Osteoblast (primary cell): ENCODE results near the gene LECT2. TPM values are rescaled to one million over a fixed set of nuclear protein-coding genes. Genes with fewer than 3 reads are reported as not detected.

Experiments used
- DNase-seq: peaks from one replicate; pipeline ENCODE4 v3.0.0; 2011; ENCODE audit warnings: low spot score, mixed read lengths; ENCODE audit not compliant: insufficient read length; ENCODE audit errors: missing footprints
- H2AFZ ChIP-seq: 2 replicates; pipeline ENCODE4 v1.6.0; 2011; ENCODE audit warnings: mild to moderate bottlenecking, low read length
- H3K27ac ChIP-seq: 2 replicates; pipeline ENCODE4 v1.5.1; 2011; ENCODE audit warnings: mild to moderate bottlenecking, low read depth, low read length, moderate library complexity
- H3K27me3 ChIP-seq: 2 replicates; pipeline ENCODE4 v1.6.0; 2012; ENCODE audit warnings: mild to moderate bottlenecking, control low read depth, inconsistent platforms, low read length, moderate library complexity; ENCODE audit not compliant: insufficient read depth
- H3K36me3 ChIP-seq: 2 replicates; pipeline ENCODE4 v1.5.1; 2011; ENCODE audit warnings: mild to moderate bottlenecking, low read length, control low read depth, moderate library complexity; ENCODE audit not compliant: insufficient read depth
- H3K4me1 ChIP-seq: 2 replicates; pipeline ENCODE4 v1.5.1; 2011; ENCODE audit warnings: mild to moderate bottlenecking, low read length, control low read depth, moderate library complexity; ENCODE audit not compliant: insufficient read depth
- H3K4me2 ChIP-seq: 2 replicates; pipeline ENCODE4 v1.6.0; 2011; ENCODE audit warnings: mild to moderate bottlenecking, low read length; ENCODE audit not compliant: insufficient read depth
- H3K4me3 ChIP-seq: fragments of 200-600 bp; sonication (generic); 3 replicates; pipeline ENCODE4 v1.5.1; 2012; ENCODE audit warnings: mild to moderate bottlenecking, low read length, inconsistent platforms; ENCODE audit not compliant: insufficient read depth
- H3K79me2 ChIP-seq: 2 replicates; pipeline ENCODE4 v1.6.0; 2012; ENCODE audit warnings: mild to moderate bottlenecking, low read length, control low read depth, inconsistent platforms; ENCODE audit not compliant: insufficient read depth
- H3K9me3 ChIP-seq: 2 replicates; pipeline ENCODE4 v1.5.1; 2011; ENCODE audit warnings: low read depth, low read length, control low read depth
- H4K20me1 ChIP-seq: 2 replicates; pipeline ENCODE4 v1.6.0; 2012; ENCODE audit warnings: mild to moderate bottlenecking, low read length, control low read depth; ENCODE audit not compliant: insufficient read depth
- total RNA-seq: library from RNA; depleted of rRNA; stranded (reverse); fragments of >200 nt; gene quantifications from 2 replicates; pipeline ENCODE4 v1.2.3, GENCODE V29; 2012
- TF ChIP-seq, protein P1 (sequence below): IDR thresholded peaks from 2 replicates; pipeline ENCODE4 v1.5.1; 2011; ENCODE audit warnings: mild to moderate bottlenecking, low read depth, low read length, moderate library complexity; ENCODE audit errors: extremely low read depth

The LECT2 gene
- total RNA-seq, 1 donor = not detected

DNA sequence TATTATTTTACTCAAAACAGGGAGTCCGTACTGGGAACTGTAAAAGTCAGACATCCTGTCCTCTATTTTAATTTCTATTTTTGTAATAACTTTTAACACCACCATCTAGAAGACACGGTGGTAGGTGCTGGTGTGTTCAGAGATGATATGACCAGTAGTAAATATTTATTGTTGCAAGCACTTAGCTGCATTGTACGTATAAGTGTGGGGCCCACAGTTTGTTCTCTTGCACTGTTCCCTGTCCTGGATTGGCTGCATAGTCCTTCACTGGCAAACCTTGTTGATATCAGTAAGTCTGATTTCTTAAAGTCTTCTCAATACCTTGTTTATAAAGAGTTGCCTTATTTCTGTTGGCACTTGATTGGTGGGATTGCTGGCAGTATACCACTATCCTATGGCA lies 34.6 kb downstream of the LECT2 start:
- TF ChIP-seq, protein P1, sequence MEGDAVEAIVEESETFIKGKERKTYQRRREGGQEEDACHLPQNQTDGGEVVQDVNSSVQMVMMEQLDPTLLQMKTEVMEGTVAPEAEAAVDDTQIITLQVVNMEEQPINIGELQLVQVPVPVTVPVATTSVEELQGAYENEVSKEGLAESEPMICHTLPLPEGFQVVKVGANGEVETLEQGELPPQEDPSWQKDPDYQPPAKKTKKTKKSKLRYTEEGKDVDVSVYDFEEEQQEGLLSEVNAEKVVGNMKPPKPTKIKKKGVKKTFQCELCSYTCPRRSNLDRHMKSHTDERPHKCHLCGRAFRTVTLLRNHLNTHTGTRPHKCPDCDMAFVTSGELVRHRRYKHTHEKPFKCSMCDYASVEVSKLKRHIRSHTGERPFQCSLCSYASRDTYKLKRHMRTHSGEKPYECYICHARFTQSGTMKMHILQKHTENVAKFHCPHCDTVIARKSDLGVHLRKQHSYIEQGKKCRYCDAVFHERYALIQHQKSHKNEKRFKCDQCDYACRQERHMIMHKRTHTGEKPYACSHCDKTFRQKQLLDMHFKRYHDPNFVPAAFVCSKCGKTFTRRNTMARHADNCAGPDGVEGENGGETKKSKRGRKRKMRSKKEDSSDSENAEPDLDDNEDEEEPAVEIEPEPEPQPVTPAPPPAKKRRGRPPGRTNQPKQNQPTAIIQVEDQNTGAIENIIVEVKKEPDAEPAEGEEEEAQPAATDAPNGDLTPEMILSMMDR = no peak
- no peaks in the 10 kb centered on the region for H4K20me1 ChIP-seq
- H3K27ac ChIP-seq = no peak overlapping the region
- H3K36me3 ChIP-seq = no peaks in the 10 kb centered on the region
- peaks cover 46% of the 10 kb centered on the region for H3K27me3 ChIP-seq
- no peaks in the 10 kb centered on the region for H3K79me2 ChIP-seq
- no peak for DNase-seq
- no peaks in the 10 kb centered on the region for H3K9me3 ChIP-seq
- H3K4me2 ChIP-seq = no peak overlapping the region
- no peak overlapping the region for H2AFZ ChIP-seq
- no peak overlapping the region for H3K4me3 ChIP-seq
- H3K4me1 ChIP-seq = no peaks in the 10 kb centered on the region

DNA sequence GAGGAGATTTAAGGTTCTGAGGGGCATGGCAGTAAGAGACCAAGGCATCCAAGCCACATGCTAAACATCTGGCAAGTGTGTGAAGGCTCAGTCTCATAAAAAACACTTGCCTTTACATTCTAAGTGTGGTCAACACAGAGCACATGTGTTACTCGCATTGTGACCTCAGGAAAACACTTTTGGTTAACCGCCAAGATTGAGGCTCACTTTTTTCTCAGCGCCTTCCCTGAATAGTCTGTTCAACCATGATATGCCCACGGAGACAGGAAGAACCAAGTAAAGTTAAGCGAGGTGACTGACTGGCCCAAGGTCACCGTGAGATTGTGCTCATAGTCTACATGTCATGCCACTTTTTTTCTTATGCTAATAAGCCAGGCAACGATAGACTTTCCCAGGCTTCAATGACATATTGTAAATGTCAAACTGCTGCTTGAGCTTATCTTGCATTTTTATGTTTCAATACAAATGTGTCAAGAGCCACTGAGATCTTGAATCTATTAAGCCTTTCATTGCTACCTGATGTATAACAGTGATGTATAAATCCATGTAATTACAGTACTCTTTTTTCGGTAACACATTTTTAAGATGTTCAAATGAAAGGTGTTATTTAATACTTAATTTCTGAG lies 38.0 kb downstream of the LECT2 start:
- Histone ChIP-seq H3K9me3 (no peaks in the 10 kb centered on the region), H3K4me1 (no peaks in the 10 kb centered on the region), H2AFZ (no peak overlapping the region), H3K79me2 (no peaks in the 10 kb centered on the region), H4K20me1 (no peaks in the 10 kb centered on the region), H3K36me3 (no peaks in the 10 kb centered on the region), H3K27me3 (peaks cover 41% of the 10 kb centered on the region), H3K27ac (no peak overlapping the region), H3K4me2 (no peak overlapping the region), H3K4me3 (no peak overlapping the region)
- TF ChIP-seq, protein P1 = no peak
- DNase-seq = no peak

DNA sequence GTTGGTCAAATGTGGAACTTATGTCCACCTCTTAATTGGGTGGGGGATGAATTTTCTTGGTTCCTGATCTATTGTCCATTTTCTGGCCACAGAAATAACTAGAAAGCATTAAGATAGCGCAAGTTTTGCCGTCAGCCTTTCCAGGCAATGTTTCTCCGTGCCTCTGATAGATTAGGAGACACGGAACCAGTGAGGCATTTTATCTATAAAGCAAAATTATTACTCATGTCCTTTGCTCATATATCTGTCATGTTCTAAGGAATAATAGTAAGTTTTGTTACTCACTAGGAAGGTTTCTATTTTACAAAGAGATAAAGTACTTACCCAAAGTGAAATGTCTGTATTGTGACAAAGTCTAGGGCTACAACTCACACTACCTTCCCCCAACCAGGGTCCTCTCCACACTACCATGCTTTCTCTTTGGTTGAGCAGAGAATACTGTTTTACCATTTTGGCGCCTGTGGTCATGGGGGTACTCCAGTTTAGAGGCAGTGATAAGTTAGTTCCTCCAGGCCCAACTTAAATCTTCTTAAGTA lies 39.2 kb downstream of the LECT2 start:
- no peaks in the 10 kb centered on the region for H3K36me3 ChIP-seq
- H3K9me3 ChIP-seq = no peaks in the 10 kb centered on the region
- H3K4me2 ChIP-seq = no peak overlapping the region
- no peak overlapping the region for H3K4me3 ChIP-seq
- H3K4me1 ChIP-seq = no peaks in the 10 kb centered on the region
- peaks cover 41% of the 10 kb centered on the region for H3K27me3 ChIP-seq
- no peak for DNase-seq
- no peaks in the 10 kb centered on the region for H3K79me2 ChIP-seq
- H4K20me1 ChIP-seq = no peaks in the 10 kb centered on the region
- H3K27ac ChIP-seq = no peak overlapping the region
- TF ChIP-seq, protein P1 = no peak
- no peak overlapping the region for H2AFZ ChIP-seq

DNA sequence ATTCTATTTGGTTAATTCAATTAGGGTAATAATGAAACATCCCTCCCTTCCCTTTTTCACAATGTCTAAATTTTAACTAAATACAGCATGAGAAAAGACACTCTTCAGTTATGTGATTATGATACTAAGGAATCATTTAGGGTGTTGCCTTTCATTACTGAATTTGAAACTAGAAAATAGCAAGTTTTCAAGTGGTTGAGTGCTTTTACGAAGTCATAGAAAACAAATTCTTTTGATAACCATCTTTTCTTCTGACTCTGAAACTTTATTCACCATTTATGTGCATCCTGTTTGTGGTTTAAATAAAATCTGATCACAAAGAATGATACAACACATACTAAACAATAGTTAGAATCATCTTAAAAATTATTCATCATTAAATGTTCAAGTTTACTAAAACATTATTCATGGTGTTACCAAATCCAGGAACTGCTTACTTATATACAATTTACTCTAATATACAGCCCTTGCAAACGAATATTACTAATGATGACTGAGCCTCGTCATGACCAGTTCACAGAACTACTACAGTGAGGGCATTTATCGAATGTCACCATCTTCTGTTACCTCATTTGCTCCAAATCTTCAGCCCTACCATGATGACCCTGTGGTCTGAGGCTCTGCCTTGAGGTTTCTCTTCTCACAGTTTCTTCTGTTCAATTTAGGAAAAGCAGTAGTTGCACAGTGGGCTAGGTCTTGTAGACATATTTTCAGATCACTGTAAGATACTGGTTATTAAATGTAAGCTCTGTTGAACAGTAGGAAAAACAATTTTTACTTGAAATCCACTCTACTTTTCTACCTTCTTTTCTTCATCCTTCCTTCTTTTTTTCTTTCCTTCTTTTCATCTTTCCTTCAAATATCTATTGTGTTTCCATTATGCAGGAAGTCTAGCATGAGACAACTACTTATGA lies 40.8 kb downstream of the LECT2 start:
- H3K27me3 ChIP-seq = peaks cover 41% of the 10 kb centered on the region
- H4K20me1 ChIP-seq = no peaks in the 10 kb centered on the region
- H3K9me3 ChIP-seq = no peaks in the 10 kb centered on the region
- H3K4me2 ChIP-seq = no peak overlapping the region
- H3K79me2 ChIP-seq = no peaks in the 10 kb centered on the region
- TF ChIP-seq, protein P1 = no peak
- no peaks in the 10 kb centered on the region for H3K4me1 ChIP-seq
- no peak overlapping the region for H3K4me3 ChIP-seq
- no peak overlapping the region for H3K27ac ChIP-seq
- H2AFZ ChIP-seq = no peak overlapping the region
- H3K36me3 ChIP-seq = no peaks in the 10 kb centered on the region
- no peak for DNase-seq
